Measurements from ENCODE around the gene LAMB1.
A peak's percentile ranks its signal among the peaks of the same experiment; 100 is the strongest.
"Not testable (repeated sequence)": the region's sequence is repeated elsewhere in the genome, so short reads cannot be mapped to it uniquely, and the experiment has no call there.

Gene LAMB1

DNA sequence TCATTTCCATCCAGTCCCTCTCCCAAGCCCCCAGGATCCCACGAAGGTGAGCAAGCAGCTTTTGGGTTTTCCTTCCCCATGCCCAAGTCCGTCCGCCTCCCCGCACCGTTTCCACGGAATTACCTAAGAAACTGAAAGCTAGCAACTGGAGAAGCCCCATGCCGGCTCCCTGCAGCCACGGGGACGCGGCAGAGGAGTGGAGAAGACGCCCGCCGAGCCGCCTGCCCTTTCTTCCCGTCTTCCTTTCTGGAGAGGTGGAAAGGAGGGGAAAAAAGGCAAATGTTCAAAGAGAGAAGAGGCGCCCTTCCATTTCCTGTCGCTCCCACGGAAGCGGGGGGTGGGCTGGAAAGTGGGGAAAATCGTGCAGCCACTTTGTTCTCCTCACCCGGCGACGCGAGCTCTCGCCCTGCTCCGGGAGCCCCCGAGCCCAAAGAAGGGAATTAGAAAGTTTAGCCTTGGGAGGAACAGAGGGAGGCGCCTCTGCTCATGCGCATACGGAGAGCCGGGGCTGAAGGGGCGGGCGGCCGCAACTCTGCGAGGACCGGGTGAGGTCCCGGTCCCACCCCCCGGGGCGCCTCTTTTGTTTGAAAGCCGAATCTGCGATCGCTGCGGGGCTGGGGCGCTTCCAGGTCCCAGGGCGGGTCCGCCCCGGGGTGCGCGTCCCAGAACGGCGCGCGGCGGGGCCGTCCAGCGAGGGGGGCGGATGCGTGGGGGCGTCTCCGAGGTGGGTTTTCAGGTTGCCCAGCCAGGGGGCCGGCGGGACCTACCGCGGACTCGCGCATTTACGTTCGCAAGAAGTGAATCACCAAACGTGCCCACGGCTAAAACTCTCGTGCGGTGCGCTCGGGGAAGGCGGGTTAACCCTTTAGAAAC lies at the start of gene LAMB1:
Gene LAMB1, minus strand, starts transcription at position 436 of the 873 bp plus-strand sequence. Its CDS starts 276 bp downstream, at position 160.
- DNase-seq, result peak in 1 of 3 donors; percentile 43

DNA sequence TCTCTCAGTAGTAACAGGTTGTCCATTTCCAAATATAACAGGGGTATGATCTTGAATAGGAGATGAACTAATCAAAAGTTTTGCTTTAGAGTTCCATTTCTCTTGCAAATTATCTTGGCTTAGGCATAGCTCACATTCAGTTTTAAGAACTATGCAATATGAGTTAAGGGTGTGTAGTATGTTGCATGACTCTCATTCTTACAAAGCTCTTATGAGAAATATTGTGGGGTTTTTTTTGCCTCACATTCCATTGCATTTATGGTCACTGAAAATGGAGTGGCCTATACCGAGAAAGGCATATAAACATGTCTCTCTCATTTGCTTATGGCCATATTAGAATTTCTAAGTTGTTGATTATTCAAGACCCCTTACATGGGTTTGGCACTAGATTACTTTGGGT lies 48.5 kb upstream of the LAMB1 start:
- no peak for DNase-seq

DNA sequence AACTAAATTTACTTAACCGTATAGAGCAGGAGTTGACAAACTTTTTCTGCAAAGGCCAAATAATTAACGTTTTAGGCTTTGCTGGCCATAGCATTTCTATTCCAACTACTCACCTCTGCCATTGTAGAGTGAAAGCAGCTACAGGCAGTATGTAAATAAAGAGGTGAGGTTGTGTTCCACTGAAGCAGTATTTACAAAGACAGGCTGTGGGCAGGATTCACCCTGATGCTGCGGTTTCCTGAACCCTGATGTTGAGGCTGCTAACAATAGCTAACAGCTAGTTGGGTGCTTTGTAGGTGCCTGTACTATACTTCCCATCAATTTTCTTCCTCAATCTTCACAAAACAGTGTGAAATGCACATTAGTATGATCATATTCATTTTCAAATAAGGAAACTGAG lies 47.0 kb upstream of the LAMB1 start:
- DNase-seq, result no peak

DNA sequence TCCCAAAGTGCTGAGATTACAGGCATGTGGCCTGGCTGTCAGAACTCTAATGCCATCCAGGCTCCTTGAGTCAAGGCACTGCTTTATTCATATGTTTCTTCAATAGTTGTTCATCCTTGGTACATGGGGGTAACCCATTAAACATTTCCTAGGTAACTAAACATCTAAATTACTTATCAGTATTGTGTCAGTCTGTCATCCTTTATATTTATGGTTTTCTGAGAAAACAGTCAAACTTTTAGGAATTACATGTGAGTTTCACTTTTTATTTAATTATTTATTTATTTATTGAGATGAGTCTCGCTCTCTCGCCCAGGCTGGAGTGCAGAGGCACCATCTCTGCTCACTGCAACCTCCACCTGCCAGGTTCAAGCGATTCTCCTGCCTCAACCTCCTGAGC lies 45.5 kb upstream of the LAMB1 start:
- DNase-seq, result no peak

DNA sequence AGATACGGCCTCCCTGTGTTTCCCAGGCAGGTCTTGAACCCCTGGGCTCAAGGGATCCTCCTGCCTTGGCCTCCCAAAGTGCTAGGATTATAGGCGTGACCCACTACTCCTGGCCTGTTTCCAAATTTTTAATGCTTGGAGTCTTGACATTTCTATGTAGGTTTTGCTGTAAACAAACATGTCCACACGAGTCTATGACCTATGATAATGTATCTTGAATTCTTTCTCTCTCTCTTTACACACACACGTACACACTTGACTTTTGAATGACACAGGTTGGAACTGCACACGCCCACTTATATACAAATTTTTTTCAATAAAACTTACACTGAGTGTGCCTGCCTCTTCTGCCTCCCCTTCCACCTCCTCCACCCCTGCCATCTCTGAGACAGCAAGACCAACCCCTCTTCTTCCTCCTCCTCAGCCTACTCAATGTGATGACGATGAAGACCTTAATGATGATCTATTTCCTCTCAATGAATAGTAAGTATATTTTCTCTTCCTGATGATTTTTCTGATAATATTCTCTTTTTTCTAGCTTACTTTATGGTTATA lies 44.1 kb upstream of the LAMB1 start:
- no peak for DNase-seq

DNA sequence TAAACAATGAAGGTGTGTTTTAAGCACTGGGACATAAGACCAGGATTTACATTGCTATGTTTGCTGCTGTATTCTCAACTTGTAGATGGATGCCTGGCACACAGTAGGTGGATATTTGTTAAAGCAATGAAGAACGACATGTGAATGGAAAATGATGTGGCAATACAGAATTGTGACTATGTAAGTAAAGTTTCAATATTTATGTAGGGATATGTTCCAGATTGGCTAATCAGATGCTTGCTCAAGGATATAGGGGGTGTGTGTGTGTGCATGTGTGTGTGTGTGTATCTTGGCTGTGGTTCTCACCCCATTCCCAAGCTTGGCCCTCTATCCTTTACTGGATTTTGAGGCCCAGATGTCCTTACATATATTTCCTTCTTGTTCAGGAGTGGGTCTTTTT lies 42.7 kb upstream of the LAMB1 start:
- no peak for DNase-seq

DNA sequence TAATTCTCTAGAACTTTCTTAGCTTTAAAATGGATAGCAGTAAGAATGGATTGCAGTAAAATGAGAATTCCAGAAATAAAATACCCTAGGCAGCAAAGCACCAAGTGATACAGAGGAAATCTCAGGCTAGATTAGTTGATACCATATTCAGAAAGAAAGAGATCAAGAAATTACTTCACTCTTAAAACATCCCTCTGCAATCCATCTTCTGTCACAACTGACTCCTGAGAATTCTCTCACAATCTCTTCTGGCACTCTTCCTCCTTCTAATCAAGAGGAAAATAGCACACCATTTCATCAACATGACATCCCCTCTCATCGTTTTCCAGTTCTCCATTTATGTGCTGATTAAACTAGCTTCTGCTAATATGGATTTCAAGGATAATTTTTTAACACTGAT lies 42.2 kb upstream of the LAMB1 start:
- no peak for DNase-seq

DNA sequence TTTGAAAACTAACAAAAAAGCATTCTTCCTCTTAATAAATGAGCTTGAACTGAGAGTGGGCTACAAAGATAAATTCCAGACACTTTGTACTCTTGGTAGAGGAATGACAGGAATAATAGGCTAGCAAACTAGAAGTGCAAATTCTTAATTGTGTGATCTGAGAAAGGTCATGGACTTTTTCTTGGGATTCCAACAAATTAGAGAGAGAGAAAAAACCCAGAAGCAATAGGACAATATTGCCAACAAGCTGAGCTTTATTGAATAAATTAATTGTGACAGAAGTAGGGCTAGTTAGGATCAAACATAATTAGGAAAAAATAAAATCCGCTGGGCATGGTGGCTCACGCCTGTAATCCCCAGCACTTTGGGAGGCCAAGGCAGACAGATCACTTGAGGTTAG lies 41.4 kb upstream of the LAMB1 start:
- no peak for DNase-seq

DNA sequence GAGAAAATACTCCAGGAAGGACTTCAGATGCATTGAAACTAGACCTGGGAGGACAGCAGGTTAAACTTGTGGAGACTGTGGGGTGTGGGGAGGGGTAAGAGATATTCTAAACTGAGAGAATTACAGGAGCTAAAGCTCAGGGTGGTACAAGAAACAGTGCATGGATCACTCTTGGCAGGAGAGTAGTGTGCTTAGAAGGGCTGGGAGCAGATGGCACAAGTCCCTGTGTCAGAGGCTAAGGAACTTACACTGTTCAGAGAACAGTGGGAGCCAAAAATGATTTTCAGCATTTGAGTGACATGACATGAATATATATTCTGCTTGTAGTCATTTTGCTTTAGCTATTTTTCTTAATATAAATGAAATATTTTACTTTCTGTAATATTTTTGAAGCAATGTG lies 36.0 kb upstream of the LAMB1 start:
- no peak for DNase-seq

DNA sequence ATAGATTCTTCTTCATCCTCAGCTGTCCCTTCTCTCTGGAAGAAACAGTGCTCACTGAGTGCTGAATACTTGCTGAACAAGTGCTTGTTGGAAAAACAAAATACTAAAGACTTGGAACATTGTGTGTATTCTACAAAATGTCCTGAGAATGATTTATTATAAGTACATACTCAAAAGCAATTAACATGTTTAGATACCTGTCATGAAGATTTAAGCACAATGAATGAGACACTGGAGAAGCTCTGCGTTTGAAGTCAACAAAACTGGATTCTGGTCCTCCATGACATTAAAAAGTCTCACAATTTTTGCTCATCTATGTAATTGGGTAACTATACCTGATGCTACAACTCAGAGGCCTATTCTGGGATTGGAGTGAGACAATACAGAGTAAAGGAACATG lies 34.8 kb upstream of the LAMB1 start:
- no peak for DNase-seq

DNA sequence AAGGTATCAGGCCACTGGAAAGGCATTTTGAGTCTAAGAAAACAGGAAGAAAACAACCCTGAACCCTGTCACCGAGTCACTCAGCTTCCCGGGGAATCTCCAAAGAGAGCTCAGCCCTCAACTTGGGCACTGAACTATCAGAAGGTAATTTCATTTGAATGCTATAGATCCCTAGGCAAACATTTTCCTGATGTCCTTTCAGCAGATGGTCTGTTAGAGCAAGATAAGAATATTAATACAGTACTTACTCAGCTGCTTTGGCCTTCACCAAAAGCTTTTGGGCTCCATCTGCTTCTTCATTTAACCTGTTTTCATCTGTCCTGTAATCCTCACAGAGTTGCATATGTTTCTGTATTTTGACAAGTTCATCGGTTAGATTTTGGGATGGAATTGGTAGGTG lies 34.2 kb upstream of the LAMB1 start:
- no peak for DNase-seq

DNA sequence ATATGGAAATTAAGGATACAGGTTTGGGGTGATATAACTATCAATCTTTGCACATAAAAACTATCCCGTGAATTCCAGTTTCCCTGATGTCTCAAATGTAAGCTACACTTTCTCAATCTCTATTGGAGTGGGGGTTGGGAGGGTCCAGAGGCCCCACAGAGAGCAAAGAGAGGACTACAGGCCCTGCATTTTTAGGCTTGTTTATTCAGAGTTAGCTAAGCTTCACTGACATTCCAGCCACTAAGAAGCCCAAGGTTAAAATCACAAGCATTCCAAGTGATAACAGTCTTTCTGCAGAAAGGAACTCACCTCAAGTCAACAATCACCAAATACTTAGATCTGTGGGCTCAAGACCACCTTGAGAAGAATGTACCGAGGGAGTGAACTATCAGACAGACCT lies 31.6 kb upstream of the LAMB1 start:
- no peak for DNase-seq

DNA sequence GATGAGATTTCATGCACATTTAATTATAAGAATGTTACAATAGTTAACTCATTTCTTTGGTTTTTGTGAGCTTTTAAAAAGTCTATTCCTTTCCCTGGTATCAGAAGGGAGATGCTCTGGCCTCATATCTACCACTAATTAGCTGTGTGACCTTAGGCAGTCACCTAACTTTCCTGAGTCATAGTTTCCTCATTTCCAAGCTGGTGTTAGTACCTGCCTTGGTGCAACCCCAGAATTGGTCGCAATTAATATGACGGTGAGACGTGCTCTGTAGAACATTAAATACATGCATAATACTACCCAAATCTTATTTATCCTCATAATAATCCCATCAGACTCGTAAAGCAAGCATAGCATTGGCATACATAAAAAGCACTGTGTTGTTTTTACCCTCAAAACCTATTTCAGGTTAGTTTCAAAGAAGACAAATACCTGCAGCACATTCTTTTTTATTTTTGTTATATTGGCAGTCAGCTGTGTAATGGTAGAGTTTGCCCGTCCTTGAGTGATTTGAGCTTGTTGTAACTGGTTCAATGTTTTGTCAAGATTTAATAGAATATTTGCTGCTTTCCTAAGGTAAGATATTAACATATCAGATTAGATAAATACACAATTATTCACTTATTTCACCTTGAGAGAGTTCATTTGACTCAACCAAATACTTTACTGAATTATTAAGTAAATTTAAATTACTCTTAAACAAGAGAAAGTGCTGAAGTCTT lies 31.0 kb upstream of the LAMB1 start:
- no peak for DNase-seq

DNA sequence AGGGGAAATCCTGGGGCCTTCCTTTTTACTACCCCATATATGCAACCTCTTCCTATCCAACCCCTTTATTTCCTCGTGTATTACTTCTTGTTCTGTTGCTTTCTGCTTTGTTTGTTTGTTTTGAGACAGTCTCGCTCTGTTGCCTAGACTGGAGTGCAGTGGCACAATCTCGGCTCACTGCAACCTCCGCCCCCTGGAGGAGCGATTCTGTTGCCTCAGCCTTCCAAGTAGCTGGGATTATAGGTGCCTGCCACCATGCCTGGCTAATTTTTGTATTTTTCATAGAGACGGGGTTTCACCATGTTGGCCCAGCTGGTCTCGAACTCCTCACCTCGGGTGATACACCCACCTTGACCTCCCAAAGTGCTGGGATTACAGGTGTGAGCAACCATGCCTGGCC lies 30.3 kb upstream of the LAMB1 start:
- not testable (repeated sequence) for DNase-seq

DNA sequence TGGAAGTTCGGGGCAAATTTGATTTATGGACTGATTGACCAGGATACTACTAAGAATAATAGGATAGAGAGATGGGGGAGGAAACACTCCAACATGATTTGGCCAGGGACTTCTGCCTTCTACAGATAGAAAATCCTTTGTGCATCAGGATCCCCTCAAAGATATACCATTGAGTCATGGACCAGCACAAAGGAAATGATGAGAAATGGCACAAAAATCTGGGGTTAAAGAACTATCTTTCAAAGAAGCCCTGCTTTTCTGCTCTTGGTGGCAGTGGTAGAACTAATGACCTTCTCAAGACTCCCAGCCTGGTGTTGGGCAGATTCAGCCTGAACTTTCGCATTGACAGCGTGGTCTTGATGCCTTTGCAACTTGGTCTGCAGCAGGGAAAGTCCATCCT lies 27.6 kb upstream of the LAMB1 start:
- DNase-seq, result no peak

DNA sequence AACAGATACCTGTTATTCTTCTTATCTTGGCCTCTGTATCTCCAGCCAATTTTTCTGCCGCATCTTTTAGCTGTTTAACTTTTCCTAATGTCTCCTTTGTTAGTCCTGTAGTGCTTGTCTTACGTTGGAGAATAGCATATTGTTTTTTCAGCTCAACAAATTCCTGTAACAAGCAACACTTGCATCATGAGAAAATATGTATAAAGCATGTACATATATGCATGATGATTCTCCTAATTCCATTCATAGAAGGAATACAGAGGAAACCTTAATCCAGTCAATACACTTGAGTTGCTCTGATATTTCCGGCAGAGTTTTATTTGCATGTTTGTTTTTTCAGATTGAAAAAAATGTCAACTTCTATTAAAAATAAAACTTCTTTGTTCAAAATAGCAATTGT lies 26.1 kb upstream of the LAMB1 start:
- DNase-seq, result no peak

DNA sequence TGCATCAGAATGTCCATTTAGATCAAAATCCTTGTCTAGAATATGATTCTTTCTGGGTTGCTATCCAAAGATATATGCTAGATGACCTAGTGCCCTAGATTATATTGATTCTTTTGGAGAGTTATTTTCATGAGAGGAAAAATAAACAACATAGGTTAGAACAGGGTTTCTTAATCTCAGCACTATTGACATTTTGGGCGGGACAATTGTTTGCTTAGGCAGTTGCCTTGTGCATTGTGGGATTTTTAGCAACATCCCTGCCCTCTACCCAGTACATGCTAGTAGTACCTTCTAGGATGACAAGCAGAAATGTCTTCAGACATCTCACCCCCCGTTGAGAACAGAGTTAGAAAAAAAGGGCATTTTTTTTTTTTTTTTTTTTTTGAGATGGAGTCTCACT lies 25.1 kb upstream of the LAMB1 start:
- no peak for DNase-seq

DNA sequence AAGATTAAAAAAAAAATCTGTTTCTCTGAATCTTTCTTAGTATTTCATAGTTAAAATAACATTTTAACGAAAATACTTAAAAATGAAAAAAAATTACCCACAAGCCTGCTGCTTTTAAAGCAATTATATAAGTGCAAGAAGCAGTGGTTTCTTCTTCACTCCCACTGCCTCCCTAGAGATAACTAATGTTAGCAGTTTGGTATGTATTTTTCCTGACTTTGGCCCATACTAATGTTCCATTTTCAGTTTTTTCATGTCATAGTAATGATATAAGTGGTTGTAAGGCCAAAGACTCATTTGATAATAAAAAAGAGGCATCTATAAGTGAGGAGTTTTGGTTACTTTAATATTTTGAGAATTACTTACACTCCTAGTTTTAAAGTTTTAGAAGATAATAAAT lies 24.3 kb upstream of the LAMB1 start:
- DNase-seq, result no peak

DNA sequence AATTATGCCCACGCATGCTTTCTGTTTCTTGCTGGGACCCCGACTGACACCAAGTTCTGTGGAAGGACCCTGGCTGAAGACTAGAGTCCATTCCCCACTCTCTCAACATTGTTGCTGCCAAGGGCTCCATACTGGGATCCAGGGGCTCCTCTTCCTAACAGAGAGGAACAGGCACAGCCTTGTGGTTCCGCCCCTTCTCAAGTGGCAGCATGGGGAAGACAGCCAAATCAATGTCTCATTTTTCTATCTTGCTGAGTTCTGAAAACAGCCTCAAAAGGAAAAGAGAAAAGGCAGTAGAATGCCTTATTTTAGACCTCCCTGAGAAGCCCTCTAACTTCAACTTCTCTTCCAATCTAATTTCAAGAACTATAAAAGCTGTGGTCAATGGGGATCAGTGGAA lies 23.7 kb upstream of the LAMB1 start:
- no peak for DNase-seq

DNA sequence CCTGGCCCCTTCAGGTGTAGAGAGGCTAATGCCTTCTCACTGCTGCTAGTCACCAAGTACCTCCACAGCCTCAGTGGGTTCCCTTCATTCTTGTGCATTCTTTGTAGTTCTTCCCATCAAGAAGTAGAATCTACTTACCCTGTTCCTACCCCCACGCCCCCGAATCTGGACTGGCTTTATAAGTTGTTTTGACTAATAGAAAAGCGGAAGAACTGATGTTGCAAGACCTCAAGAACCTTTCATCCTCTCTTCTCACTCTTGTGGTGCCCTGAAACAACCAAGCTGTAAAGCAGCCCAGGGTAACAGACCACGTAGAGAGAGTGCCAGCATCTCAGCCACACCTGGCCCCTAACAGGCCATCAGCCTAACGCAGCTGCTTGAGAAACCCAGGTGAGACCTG lies 23.2 kb upstream of the LAMB1 start:
- DNase-seq, result peak in 2 of 3 donors; percentile 18 to 21

DNA sequence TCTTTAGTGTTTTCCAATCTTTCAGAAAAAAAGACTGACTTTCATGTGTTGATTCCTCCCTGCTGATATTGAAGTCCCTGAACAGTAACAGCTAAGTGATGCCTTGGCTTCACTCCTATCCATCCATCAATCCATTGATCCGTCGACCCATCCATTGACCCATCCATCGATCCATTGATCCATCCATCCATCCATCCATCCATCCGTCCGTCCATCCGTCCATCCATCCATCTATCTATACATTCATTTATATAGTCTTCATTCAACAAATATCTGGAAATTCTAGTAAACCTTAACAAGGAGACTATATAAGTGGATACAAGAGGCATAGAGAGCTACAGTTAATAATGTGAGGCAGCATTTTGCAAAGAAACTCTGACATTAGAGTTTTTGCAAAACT lies 21.6 kb upstream of the LAMB1 start:
- DNase-seq, result no peak

DNA sequence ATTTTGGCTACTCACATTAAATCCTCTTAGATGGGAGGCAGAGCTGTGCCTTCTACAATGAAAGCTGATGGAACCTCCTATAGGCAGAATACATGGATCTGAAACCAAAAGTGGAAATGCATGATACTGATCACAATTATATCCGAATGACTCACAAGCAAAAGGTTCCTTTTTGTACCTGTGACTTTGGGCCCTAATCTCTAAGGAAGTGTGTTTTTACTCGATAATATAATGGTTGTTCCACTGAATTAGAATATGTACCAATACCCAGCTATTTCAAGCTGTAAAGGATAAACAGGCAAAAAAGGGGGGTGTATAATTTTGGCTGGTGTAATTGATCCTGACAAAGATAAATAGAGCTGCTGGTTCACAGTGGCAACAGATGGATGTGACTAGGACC lies 17.6 kb upstream of the LAMB1 start:
- DNase-seq, result peak in 1 of 3 donors; percentile 5

DNA sequence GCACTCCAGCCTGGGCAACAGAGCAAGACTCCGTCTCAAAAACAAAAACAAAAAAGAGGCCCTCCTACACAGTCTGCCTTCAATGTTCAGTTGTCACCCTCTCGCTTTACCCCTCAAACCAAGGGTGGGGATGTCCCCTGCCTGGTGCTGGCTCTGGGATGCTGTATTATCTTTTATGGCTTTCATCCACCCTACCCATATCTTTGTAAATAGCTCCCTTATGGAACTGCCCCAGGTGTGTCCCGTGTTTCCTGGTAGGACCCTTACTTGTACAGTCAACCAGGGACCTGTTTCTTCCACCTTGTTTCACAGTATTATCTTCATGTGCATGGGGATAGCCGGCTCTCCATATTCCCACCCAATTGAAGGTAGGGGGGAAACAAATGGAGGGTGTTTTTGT lies 15.7 kb upstream of the LAMB1 start:
- no peak for DNase-seq

DNA sequence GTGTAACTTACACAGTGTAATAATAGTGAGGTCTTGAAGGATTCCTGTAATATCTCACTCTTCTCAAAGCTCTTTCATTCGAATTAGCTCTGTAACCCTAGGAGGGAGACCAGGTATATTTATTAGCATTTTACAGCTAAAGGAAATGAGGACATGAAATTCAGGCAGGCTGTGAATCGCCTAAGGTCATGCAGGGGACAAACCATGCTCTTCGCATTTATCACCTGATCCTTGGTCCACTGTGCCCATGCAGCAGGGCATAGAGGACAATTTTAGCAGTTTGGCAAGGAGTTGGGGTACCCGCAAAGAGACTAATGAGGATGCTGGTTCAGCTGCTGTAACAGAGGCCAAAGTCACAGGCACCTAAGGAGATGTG lies 14.8 kb upstream of the LAMB1 start:
- DNase-seq, result no peak
